Left lobe of liver (tissue), 2 donors: ENCODE measurements around the gene SLC35F1. TPM values are rescaled to one million over a fixed set of nuclear protein-coding genes. Genes with fewer than 3 reads are reported as not detected.
"Not testable (repeated sequence)": the region's sequence is repeated elsewhere in the genome, so short reads cannot be mapped to it uniquely, and the experiment has no call there.

Source experiments
- ATAC-seq: fragments of 200-7000 bp; cut with Tn5 transposase; one replicate; pipeline ENCODE4 v1.9.1; 2020; ENCODE audit warnings: mild to moderate bottlenecking, moderate library complexity
- DNase-seq: peaks from one replicate; pipeline ENCODE4 v3.0.0-alpha.2; 2020; ENCODE audit warnings: low spot score
- total RNA-seq: library from RNA; stranded (reverse); gene quantifications from one replicate; pipeline ENCODE4 v1.2.1, GENCODE V29; 2021
- donor health status: DM: no; HTN: no; CAD: no; lungs with moderate emphysema.
- donor health status: DM: no; HTN: yes; CAD: no.

SLC35F1 gene
- total RNA-seq, 1 donor from 2014 or later = not detected

DNA sequence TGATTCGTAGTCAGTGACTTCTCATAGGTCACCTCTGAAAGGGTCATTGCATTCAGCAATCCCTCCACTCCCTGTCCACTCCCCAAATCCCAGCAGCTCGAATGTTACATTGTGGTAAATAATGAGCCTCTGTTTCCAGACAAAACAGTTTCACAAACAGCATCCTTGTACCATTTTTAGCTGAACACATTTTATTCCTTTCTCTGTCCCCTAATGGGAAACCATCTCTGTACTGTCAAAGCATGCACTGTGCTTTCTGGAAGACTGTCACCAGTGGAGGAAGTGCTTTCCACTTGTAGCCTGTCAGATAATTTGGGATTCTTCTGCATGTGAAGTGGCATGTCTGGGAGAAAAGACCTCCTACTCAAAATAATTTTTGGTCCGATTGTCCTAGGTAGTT, 82.0 kb downstream of the SLC35F1 start:
- ATAC-seq = no peak

DNA sequence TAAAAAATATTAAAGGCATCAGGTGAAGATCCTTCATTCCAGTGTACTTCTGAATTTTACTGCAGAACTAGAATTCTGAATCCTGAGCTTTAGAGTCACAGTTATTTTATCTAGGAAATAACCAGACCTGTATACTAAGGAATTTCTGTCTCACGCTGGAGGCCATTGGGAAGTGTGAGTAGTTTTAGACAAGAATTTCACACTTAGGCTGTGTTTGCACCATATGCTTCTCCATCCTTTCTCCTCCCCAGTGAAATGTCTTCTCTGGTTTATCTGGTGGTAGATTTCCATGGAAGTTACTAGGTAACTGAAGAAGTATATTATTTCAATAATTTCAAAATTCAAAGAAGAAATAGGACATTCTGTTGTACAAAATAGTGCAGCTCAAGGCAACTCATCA, 83.1 kb downstream of the SLC35F1 start:
- no peak for DNase-seq
- no peak for ATAC-seq

More for the DNA sequence above, 82.0 kb downstream of the SLC35F1 start:
- DNase-seq = no peak

DNA sequence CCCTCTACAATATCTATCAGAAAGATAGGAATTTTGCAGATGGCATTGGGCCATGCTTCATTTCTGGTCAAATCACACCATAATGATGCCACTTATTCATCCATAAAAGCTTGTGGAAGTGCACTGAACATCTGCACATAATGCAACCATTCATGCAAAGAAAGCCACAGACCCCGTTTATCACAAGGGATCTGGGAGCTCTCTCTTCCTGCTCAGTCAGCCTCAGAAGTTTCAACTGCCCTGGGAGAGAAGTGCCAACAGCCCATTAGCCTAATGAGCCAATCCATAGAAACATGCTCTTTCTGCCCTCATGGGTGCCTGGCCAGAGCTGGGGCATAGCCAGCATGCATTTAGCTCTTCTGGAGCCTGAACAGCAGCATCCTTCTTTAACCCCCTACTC, 85.8 kb downstream of the SLC35F1 start:
- DNase-seq = no peak
- ATAC-seq = no peak

DNA sequence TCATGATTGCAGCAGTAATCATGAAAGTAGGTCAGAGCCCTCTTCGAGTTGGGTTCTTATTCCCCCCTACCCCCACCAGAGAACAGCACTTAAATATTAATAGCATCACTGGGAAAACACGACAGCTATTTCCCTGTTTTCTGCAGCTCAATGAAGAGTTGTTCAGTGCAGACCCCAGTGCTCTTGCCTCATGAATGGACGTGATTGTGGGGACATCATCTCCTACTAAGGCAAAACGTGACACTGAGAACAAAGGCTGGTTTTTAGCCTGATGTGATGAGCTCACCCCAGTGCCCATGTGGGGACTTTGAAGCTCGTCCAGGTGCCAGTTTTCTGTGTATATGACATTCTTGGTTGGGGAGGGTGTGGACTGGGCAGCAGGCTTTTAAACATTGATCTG, 105.9 kb downstream of the SLC35F1 start:
- DNase-seq = no peak
- no peak for ATAC-seq

DNA sequence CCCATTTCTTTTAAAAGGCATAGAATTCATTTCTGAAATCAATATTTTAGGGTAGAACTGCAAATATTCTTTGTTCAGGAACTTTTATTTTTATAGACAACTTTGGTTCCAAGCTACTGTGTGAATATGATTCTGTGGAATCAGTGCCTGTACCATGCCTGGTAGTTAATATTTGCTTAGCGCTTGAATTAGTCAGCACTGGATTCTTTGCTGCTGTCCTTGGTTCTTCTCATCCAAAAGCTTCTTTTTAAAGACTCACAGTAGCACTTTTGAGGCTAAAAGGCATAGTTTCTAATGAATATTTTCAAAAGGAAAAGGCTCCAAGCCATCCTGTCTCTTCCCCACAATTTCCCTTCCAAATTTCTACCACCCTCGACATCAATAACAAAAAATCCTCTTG, 109.5 kb downstream of the SLC35F1 start:
- ATAC-seq = no peak

DNA sequence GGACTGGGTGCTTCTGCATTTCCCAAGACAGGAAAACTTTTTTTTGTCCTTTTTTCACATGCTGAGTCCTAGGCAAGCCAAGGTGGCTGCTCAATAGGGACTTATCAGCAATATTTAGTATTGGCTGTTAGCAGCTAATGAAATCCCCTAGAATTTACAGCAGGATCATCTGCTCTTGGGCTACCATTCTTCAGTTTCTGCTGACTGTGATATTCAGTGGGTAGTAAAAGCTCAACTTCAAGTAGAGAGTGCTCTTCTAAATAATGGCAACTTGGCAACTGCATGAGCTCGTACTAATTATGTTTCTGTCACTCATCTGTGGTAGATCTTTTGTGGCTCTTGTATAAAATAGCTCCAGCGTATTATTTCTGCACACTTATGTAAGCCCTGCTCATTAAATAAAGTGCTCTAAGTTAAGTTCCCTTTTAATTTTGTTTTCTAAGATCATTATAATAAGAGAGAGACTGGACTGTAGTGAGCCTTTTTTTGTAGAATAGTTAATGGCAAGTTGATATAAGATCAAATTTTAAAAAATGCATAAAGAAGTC, 110.3 kb downstream of the SLC35F1 start:
- DNase-seq = no peak
- ATAC-seq = no peak

More for the DNA sequence above, 109.5 kb downstream of the SLC35F1 start:
- DNase-seq = no peak

DNA sequence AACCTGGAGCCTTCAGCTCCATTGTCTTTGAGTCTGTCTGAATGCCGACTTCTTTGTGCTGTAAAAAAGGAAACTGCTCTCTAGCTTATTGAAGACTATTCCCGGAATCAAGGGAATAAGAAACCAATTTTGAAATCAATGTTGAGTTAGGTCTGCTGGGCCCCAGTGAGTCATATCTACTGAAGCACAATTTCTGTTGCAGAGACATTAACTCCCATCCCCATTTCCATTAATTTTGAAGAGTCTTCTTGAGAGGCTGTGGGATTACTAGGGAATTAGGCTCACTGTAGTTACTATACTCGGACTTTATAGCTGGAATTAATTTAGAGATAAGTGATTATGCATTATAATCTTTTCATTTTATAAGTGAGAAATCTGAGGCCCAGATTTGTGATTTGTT, 116.7 kb downstream of the SLC35F1 start:
- ATAC-seq (no peak), DNase-seq (no peak)

DNA sequence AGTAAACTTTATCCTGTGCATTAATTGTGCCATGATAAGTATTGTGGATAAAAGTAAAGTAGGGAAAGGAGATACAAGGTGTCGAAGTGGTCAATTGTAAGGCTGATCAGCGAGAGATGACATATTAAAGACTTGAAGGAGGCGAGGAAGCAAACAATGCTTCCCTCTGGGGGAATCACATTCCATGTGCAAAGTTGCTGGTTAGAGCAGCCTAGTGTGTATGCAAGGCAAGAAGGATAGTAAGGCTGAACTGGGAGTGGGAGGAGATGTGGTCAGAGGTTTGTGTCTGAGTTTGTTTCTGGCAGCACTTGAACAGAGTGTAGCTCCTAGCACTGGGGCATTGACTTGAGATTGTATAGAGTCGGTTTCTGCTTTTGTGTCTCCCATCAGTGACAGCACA, 122.9 kb downstream of the SLC35F1 start:
- ATAC-seq (no peak), DNase-seq (no peak)

DNA sequence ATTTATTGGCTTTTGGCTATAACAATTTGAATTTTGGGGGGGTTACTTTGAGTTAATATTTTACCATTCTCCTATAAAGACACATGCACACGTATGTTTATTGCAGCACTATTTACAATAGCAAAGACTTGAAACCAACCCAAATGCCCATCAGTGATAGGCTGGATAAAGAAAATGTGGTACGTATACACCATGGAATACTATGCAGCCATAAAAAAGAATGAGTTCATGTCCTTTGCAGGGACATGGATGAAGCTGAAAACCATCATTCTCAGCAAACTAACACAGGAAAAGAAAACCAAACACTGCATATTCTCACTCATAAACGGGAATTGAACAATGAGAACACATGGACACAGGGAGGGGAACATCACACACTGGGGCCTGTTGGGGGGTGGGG, 130.4 kb downstream of the SLC35F1 start:
- not testable (repeated sequence) for DNase-seq, ATAC-seq

DNA sequence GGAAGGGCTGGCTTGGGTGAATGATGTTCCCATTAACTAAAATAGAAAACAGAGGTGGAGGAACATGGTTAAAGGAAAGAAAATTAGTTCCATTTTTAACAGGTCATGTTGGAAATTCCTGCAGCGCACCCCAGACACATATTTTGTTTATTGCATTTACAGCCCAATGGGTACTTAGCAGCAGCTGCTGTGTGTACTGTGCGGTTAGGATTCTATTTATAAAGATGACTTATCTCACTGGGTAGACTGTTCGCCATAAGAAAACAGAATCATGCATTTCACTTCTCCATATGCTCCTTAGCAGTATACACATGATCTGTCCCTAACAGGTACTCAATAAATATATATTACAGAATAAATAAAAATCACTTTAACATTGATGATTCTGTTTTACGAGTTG, 135.8 kb downstream of the SLC35F1 start:
- ATAC-seq = no peak
- no peak for DNase-seq

DNA sequence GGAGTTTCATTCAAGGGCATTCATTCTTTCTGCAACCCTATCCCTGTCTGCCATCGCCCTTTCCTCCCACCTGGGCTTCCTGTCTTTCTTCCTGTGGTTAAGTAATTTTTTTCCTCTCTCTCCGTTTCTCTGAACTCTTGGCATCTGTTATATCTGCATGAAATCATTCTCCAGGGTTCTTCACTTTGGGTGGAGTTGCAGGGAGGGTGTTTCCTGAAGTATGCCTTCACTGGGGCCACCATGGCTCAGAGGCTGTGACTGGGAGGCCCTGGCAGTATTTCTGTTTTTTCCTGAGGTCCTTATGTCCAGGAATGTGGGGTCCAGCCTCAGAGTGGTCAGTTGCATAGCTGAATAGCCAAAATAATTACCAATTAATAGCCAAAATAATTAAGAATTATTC, 137.2 kb downstream of the SLC35F1 start:
- ATAC-seq = no peak
- DNase-seq = no peak

DNA sequence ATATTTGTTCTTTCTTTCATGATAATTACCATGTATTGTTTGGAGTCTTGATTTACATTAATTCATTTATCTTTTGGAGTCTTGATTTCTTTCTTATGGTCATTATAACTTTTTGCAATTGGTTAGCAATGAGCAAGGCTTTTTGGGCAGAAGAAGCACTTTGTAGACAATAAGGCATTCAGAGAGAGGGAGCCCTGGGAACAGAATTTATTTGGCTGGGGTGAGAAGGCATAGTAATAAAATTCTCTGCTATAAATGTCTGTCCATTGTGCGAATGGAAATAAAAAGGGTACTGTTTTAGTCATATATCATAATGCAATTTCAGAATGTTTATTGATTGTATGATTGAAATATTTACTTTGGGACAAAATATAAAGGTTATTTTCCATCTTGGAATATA, 147.0 kb downstream of the SLC35F1 start:
- ATAC-seq = no peak
- no peak for DNase-seq

DNA sequence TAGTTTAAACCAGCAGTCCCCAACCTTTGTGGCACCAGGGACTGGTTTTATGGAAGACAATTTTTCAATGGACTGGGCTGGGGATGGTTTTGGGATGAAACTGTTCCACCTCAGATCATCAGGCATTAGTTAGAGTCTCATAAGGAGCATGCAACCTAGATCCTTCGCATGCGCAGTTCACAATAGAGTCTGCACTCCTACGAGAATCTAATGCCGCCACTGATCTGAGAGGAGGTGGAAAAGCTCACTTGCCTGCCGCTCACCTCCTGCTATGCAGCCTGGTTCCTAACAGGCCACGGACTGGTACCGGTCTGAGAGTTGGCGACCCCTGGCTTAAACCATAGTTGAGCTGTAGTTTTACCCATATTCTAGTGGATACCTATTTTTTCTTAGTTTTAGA, 154.6 kb downstream of the SLC35F1 start:
- DNase-seq (no peak), ATAC-seq (no peak)

DNA sequence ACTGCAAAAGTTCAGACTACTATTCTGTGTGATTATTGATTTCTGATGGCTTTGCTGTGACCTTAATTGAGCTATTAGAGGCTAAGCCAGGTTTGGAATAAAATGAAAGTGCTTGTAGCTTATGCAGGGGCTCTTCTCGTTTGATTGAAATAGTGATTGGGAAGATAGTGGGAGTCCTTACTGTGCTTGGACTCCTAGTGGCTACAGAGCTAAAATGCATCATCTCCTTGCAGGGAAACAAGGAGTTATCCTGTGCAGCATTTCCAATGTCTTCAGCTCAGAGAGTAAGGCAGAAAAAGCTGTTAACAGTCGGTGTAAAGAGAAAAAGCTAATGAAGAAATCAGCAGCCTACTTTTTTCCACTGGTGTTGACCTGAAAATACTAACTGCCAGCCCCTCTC, 173.5 kb downstream of the SLC35F1 start:
- ATAC-seq (no peak), DNase-seq (no peak)

DNA sequence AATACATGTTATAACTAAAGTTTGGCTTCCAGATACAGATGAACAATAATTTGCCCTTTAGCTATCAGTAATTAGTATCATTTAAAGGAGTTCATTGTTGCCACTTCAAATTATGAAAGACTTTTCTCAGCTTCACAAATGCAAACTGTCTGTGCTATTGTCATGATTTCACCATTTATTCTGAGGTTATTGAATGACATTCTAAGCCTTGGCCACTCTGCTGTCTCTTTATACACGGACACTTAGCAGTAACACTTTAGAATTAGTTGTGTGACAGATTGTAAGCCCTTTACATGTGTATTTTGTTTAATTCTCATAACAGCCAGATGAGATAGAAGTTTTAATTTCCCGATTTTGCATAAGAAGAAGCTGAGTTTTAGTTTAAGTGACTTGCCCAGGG, 176.6 kb downstream of the SLC35F1 start:
- no peak for DNase-seq
- no peak for ATAC-seq

DNA sequence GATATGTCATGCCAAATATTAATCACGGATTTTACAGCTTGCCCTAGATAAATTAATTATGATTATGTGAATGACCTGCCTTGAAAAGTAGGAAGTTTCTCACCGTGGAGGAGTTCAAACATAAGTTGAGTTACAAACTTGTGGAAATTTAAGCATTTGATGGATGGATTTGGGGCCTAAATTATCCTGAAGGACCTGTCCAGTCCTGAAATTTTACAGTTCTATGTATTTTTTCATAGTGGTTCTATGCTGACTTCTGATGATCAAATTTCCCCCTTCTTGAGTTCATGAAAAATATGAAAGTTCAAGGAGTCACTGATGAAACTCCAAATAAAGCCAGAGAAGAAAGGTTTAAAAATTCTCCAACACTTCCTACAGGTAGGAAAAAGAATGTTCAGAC, 178.6 kb downstream of the SLC35F1 start:
- ATAC-seq (no peak), DNase-seq (no peak)

DNA sequence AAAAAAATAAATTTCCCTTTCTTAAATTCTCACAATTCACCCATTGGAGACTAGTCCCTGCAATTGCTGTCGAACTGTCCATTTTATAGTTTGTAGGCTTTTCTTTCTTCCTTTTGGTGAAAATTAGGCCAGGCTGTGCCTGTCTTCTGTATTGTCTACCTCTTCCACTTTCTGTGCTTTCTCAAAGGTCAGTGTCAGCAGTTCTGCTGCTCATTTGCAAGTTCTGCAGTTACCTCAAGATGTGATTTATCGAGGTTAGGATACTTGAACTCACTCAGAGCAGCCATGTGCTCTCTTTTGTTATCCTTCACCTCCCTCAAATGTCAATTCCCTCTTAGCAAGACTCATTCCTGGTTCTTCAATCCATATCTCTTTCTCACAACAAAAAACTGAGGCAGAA, 179.1 kb downstream of the SLC35F1 start:
- DNase-seq = no peak
- no peak for ATAC-seq

DNA sequence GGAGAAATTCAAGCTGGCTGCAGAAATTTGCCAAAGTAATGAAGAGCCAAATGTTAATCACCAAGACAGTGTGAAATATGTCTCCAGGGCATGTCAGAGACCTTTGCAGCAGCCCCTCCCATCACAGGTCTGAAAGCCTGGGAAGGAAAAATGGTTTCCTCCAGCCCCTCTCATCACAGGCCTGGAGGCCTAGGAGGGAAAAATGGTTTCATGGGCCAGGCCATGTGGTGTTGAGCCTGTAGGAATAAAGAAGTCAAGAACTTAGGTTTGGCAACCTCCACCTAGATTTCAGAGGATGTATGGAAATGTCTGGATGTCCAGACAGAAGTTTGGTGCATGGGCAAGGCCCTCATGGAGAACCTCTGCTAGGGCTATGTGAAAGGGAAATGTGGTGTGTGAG, 185.0 kb downstream of the SLC35F1 start:
- ATAC-seq (no peak), DNase-seq (no peak)

DNA sequence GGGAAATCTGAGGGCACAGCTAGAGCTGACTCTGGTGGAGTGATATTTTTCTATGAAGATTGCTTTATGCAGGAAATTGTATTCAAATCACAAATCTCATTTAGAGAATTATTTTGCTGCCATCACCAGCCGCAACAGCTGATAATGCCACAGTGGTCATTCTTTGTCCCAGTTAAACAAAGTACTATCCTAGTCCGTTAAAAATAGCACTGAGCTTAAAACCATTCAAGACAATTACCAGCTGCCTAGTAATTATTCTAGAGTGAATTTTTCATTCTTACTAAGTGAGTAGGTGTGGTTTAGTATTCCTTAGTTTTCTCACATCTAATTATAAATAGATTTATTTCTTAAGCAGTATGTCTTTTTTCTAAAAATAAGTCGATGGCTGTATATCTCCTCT, 190.5 kb downstream of the SLC35F1 start:
- DNase-seq = no peak
- no peak for ATAC-seq

DNA sequence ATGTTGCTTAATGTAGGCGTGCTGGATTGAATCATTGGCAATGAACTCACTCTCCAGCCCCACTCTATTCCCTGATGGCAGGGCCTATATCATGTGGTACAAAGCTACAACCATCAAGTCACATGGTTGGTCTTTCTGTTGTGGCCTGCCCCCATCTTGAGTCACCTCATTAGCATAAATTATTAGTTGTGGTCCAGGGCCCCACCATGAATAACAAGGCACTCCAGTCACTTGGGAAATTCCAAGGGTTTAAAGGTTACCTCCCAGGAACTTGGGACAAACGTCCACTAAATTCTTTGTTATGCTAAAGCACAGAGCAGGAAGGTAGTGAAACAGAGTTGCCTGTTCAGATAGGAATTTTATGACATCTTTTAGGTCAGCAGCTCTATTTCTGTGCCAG, 193.7 kb downstream of the SLC35F1 start:
- ATAC-seq = no peak
- no peak for DNase-seq

DNA sequence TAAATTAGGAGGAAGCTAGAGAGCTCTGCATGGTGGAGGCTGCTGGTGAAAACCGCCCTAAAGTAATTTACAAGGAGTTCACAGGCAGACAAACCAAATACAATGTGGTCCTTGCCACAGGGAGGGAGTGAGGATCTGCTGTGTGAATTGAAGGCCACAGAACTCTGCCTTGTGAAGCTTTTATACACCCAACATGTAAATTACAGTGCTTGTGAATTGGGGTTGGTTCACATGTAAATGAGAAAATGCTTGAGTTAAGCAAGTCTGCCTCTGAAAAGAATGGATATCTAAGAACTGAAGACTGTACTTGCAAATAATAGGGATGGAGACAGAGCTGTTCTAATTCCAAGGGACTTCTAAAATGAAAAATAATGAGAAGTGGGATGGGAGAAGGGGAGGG, 194.2 kb downstream of the SLC35F1 start:
- DNase-seq = no peak

DNA sequence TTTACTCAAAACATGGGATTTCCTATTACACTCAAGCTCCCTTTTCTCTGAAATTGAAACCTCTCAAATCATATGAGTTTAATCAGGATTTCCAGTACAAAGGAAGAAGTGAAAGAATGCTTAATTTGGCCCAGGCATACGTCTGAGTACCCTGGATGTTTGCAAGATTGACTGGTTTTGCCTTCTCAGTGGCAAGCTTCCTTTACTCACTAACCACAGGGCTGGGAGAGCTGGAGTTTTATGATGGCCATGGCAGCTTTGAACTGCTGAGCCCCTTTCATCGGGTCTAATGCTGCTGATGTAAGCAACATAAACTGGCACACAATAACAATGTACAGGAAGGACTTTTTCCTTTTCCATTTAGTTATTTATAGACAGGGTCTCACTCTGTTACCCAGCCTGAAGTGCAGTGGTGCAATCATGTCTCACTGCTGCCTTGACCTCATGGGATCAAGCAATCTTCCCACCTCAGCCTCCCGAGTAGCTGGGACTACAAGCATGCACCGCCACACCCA, 194.8 kb downstream of the SLC35F1 start:
- ATAC-seq = no peak

More for the DNA sequence above, 194.2 kb downstream of the SLC35F1 start:
- no peak for ATAC-seq

DNA sequence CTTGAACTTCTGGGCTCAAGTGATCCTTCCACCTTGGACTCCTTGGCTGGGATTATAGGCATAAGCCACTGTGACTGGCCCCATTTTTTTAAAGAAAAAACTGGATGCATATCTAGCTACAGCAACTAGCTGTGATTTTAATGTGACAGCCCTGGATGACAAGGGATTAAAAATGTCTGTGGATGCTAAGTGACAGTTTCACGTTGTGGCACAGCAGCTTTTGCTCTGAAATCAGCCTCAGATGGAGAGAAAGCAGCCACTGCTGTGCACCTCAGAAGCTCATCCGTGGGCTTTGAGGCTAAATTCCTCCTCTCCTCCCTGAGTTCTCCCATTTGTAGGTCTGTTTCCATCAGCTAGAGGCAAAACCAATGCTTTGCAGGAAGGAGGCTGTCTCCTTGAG, 195.3 kb downstream of the SLC35F1 start:
- DNase-seq = no peak
- ATAC-seq = no peak

More for the DNA sequence above, 194.8 kb downstream of the SLC35F1 start:
- no peak for DNase-seq
